GM21447 (cell line): ENCODE results near the gene KCTD2.
A peak's percentile ranks its signal among the peaks of the same experiment; 100 is the strongest.

Experiments
- ATAC-seq: cut with Tn5 transposase; IDR thresholded peaks from one replicate; pipeline ENCODE4 v1.9.1; 2021; ENCODE audit not compliant: unreplicated experiment

Gene KCTD2

GRCh38 chr17:75096082-75096625, 49.1 kb downstream of the KCTD2 start:
- ATAC-seq = no peak

DNA sequence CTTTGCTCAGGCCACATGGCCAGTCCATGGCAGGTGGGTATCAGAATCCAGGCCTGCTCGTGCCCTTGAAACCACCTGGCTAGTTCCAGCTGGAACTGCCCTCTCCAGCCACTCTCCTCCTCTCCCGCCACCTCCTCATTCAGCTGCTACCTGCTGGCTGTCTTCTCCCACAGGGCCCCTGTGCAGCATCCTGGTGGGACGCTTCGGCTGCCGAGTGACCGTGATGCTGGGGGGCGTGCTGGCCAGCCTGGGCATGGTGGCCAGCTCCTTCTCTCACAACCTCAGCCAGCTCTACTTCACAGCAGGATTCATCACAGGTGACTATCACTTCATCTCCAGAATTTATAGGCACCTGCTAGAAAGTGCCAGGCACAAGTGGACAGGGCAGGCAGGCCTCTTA, 50.8 kb downstream of the KCTD2 start:
- ATAC-seq = no peak

GRCh38 chr17:75098861-75099260, 51.8 kb downstream of the KCTD2 start:
- ATAC-seq = no peak

GRCh38 chr17:75099881-75100595, 53.0 kb downstream of the KCTD2 start:
- ATAC-seq = no peak

- ATAC-seq = no peak
Measured at GRCh38 chr17:75102385-75102821, 55.4 kb downstream of the KCTD2 start.

GRCh38 chr17:75103601-75104554, 56.9 kb downstream of the KCTD2 start:
- no peak for ATAC-seq

DNA sequence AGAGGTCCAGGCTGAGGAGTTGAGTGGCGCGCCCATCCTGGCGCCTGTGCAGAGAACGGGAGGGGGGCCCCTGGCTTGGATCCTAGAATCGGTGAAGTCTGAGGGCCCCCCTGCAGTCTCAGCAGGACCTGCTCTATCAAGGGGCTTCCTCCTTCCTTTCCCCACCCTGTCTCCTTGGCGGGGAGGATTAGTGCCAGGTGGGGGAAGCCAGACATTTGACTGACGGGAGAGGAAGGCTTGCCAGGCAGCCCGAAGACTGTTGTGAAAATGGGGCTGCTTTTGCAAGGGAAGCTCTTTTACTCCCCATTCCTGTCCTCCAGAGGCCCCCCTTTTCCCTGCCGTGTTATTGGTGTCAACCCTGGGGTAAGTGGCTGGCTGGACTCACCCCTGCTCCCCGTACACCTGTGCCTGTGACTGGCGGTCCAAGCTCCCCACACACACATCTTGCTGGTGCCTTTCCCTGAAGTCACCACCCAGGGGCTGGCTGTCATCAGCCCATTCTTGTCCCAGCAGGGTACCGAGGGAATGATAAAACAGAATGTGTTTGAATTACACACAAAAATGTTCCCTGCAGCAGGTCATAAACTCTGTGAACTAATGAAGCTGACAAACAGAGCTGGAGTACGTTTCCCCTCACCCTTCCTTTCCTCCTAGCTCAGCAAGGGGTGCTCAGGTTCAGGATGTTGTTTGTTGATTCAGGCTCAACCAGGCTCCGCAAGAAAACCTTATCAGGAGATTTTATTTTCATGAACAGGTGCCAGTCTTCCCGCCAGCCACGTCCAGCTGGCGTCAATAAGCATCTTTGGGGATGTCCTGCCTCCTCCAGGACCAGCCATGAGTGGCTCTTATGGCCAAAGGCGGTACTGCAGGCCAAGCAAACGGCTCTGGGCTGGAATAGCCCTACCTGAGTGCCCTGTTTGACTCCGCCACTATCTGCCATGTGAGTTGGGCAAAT, 58.4 kb downstream of the KCTD2 start:
- ATAC-seq = no peak

GRCh38 chr17:75108193-75108592, 61.2 kb downstream of the KCTD2 start:
- ATAC-seq = no peak

DNA sequence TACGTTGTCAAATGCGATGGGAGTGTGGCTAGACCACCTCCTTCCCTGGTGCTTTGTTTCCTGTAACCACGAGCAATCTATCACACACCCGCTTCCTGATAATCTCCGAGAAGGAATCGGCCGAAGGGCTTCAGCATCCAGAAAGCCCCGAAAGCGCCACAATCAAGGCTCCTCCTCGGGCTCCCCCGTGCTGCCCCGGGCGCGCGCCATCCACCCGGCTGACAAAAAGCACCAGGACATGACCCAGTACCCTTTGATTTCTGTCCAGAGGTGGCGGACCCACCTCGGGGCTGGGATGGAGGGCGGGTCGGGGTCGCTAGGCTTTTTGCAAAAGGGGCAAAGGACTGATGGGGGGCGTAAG, 62.0 kb downstream of the KCTD2 start:
- no peak for ATAC-seq

- ATAC-seq = peak; percentile 63
Measured at GRCh38 chr17:75109407-75110233, 62.6 kb downstream of the KCTD2 start, which contains the start of gene ARMC7. ARMC7 (plus strand) TSS chr17:75109969; CDS start chr17:75110289, 320 bp downstream.

- ATAC-seq = no peak
Measured at GRCh38 chr17:75110234-75110937, 63.4 kb downstream of the KCTD2 start.

DNA sequence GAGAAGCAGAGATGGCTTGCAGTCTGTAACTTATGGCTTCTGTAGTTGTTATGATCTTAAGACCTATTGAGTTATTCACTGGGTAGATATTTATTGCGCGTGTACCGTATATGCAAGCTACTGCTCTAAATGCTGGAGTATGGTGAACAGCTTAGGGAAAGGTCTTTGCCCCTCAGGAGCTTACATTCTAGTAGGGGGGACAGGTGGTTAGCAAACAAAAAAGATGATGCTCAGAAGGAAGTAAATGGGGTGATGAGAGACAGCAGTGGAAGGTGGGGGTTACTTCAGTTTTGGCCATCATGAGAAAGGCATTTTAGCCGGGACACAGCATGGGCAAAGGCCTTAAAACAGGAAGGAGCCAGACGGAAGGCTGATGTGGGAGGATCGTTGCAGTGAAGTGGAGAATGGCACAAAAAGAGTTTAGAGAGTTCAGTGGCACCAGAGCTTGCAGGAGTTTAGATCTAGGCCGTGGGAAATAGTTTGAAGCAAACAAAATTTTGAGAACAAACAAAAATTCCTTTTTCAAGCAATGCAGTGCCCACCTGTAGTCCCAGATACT, 64.8 kb downstream of the KCTD2 start:
- no peak for ATAC-seq

GRCh38 chr17:75113798-75114551, 67.0 kb downstream of the KCTD2 start:
- peak; percentile 45 for ATAC-seq

DNA sequence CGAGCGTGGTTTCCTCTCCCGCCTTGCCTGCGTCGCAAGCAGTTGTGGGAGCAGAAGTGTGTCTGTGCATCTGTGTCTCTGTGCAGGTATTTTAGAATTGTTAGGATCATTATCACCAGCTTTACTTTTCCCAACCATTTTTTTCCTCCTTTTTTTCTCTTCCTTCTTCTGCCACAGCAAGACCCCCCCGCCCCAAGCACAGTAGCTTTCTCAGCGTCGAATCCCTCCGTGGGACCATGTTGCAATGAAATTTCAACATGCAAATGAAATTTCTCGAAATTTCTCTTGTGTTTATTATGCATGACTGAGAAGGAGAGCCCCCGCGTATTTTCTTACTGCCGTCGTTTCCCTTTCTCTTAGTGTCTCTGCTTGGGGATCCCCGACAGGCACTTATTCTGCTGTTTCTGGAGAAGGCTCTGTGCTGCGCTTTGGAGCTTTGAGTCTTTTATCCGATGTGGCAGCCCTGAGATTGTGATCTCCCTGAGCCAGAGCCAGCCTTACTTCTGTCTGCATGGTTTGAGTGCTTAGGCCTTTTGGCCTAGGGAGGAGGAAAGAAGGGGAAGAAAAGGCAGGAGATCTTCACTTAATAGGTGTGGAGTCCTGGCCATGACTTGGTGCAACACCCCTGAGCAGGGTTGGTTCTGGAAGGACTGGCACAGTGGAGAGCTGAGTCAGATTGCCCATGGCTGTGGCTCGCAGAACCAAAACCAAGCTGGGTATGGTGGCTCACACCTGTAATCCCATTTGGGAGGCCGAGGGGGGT, 67.7 kb downstream of the KCTD2 start:
- ATAC-seq = no peak
